Adrenal gland (tissue), 12 donors: ENCODE results near the gene ITIH2. TPM values are rescaled to one million over a fixed set of nuclear protein-coding genes. Genes with fewer than 3 reads are reported as not detected.

Experiments
- DNase-seq, 7 donors: peaks; one replicate each; pipeline ENCODE4 v3.0.0-alpha.2; 2019 to 2020
- H3K27ac ChIP-seq, 5 donors: fragments of 200-600 bp; sonication (generic) in 4 of 5; 1 replicate in 3 of 5; 2 replicates in 2 of 5; pipeline versions ENCODE4 v1.5.1 to v1.8.0; 2016 to 2020; ENCODE audit warnings: mild to moderate bottlenecking in 1 of 5
- H3K27me3 ChIP-seq: fragments of 200-600 bp; 2 replicates; pipeline ENCODE4 v1.8.0; 2021
- H3K36me3 ChIP-seq, 2 donors: fragments of 200-600 bp; replicated peaks in 1 of 2; 1 replicate in 1 of 2; 2 replicates in 1 of 2; pipeline versions ENCODE4 v1.5.1 to v1.8.0; 2018 to 2022
- H3K4me1 ChIP-seq, 2 donors: fragments of 200-600 bp; replicated peaks in 1 of 2; 1 replicate in 1 of 2; 2 replicates in 1 of 2; pipeline versions ENCODE4 v1.5.1 to v1.8.0; 2018 to 2021
- H3K4me3 ChIP-seq, 4 donors: fragments of 200-600 bp; sonication (generic) in 3 of 4; one replicate each; pipeline ENCODE4 v1.5.1; 2016 to 2018
- H3K9me3 ChIP-seq, 3 donors: fragments of 200-600 bp; sonication (generic) in 1 of 3; replicated peaks in 1 of 3; 1 replicate in 2 of 3; 2 replicates in 1 of 3; pipeline versions ENCODE4 v1.5.1 to v1.8.0; 2016 to 2021
- POLR2A ChIP-seq, 2 donors: fragments of 450-650 bp; IDR thresholded peaks; one replicate each; pipeline ENCODE4 v1.6.1; 2017; ENCODE audit warnings: antibody characterized with exemption in 2 of 2, mild to moderate bottlenecking in 2 of 2, moderate library complexity in 1 of 2
- WGBS, 4 donors: extraction: QIAGEN DNeasy Blood & Tissue Kit in 2 of 4; methylation state at CpG; one replicate each; pipeline versions ENCODE4 v1.1.5 to v1.1.7; 2013 to 2017; 5-methylcytosine and 5-hydroxymethylcytosine counted together
- intact Hi-C, 2 donors: fragments of 100-400 bp; cut with DNase I; formaldehyde crosslinking; loops; one replicate each; pipeline versions ENCODE4 v1.14.1 to v1.15.0; 2022 to 2023
- polyA plus RNA-seq, 3 donors: library from polyadenylated mRNA; stranded (reverse); fragments of 200-250 nt in 2 of 3; fragments of 350-450 nt in 1 of 3; fragmentation: Illumina TruSeq in 1 of 3; extraction: RNeasy Lipid Tissue Mini Kit (QIAGEN cat#74804) in 1 of 3; gene quantifications; one replicate each; pipeline ENCODE4 v1.2.3, GENCODE V29; 2013 to 2014
- total RNA-seq, 9 donors: library from RNA; depleted of rRNA in 4 of 9; stranded (reverse); fragments of >200 nt in 4 of 9; fragments of 120-200 nt in 1 of 9; fragmentation: NEBNext Ultra II Directional in 1 of 9; extraction: Animal tissue kit (Norgen Biotek cat#: 25700) in 1 of 9; gene quantifications; one replicate each; pipeline versions ENCODE4 v1.1.0 to v1.2.4, GENCODE V29; 2013 to 2023
- TF ChIP-seq, protein P1 (sequence below), 6 experiments: fragments of 450-650 bp in 4 of 6; fragments of 200-600 bp in 2 of 6; sonication (generic) in 1 of 6; IDR thresholded peaks; 1 replicate in 5 of 6; 2 replicates in 1 of 6; pipeline versions ENCODE4 v1.5.1 to v1.8.0; 2016 to 2021; ENCODE audit warnings: antibody characterized with exemption in 6 of 6, mild to moderate bottlenecking in 2 of 6, moderate library complexity in 1 of 6
- donor health status: healthy with polysubstance abuse.
- donor health status: Bipolar disorder and iron deficiency.
- donor health status: DM: yes; HTN: yes; CAD: no.
- donor health status: DM: no; HTN: no; CAD: no.
- donor health status: DM: no; HTN: no; CAD: no.
- donor health status: DM: yes; HTN: yes; CAD: no.

The ITIH2 gene
- total and polyA plus RNA-seq, 12 donors: 0.03 to 1.6 (median 0.22) TPM; not detected in 1

DNA sequence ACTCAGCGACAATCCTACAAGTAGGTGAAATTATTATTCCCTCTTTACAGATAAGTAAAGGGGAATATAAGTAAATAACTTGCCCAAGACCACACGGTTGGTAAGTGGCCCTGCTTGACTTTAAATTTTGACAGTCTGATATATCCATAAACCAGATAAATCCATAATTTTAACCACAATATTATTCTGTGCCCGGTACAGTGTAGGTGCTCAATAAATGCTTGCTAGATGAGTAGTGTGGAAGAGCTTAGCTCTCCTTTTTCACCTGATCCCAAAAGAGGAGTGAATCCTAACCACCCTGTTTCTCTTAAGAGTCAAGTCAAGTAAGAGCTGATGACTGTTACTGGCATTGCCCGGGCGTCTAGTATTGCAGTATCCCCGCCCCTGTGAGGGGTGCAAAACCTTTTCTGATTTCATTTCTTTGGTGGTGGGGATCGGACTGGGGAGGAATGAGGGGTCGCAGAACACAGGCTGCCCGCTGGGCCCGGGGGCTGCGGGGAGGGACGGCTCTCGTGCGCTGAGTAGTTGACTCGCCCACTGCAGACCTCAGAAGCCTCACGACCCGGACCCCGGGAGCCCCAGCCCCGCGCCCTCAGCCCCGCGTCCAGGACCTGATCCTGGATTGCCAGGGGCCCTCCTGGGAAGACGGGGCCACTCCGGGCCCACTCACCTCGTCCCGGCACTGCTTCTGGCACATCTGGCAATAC lies 84.2 kb downstream of the ITIH2 start:
- Histone ChIP-seq H3K36me3 (no peaks in the 10 kb centered on the region), H3K27ac (peak overlapping the region in 4 of 5 donors; percentile 68 to 95 (median 86)), H3K4me3 (peak overlapping the region; percentile 46 to 100 (median 69)), H3K9me3 (no peaks in the 10 kb centered on the region), H3K27me3 (no peaks in the 10 kb centered on the region), H3K4me1 (peaks cover 30 to 60% of the 10 kb centered on the region in 2 donors)
- peak in 2 of 7 donors; percentile 28 to 29 for DNase-seq
- 2 to 6% (median 2%) methylated on average over 5 to 26 of the region's 26 CpGs for WGBS, 4 donors
- TF ChIP-seq, protein P1, sequence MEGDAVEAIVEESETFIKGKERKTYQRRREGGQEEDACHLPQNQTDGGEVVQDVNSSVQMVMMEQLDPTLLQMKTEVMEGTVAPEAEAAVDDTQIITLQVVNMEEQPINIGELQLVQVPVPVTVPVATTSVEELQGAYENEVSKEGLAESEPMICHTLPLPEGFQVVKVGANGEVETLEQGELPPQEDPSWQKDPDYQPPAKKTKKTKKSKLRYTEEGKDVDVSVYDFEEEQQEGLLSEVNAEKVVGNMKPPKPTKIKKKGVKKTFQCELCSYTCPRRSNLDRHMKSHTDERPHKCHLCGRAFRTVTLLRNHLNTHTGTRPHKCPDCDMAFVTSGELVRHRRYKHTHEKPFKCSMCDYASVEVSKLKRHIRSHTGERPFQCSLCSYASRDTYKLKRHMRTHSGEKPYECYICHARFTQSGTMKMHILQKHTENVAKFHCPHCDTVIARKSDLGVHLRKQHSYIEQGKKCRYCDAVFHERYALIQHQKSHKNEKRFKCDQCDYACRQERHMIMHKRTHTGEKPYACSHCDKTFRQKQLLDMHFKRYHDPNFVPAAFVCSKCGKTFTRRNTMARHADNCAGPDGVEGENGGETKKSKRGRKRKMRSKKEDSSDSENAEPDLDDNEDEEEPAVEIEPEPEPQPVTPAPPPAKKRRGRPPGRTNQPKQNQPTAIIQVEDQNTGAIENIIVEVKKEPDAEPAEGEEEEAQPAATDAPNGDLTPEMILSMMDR (IDR thresholded peaks at IDR 0.05): no peak
- no peak for TF ChIP-seq POLR2A (IDR thresholded peaks at IDR 0.05)
- intact Hi-C loops: no loop called here

- Histone ChIP-seq H3K4me3 (peak within 1 kb of the TSS; percentile 46 to 100 (median 69)), H3K27ac (peak within 1 kb of the TSS; percentile 76 to 95 (median 90)), H3K27me3 (no peaks in the 10 kb centered on the region), H3K4me1 (peaks cover 30 to 62% of the 10 kb centered on the region in 2 donors), H3K36me3 (no peaks in the 10 kb centered on the region), H3K9me3 (no peaks in the 10 kb centered on the region)
- DNase-seq: peak; percentile 97 to 99 (median 98)
- WGBS, 4 donors: 0% methylated on average over 12 to 59 of the region's 59 CpGs; no CpG with 5 or more reads in 1 of the 4 donors
- intact Hi-C loops: no loop called here
- TF ChIP-seq POLR2A (IDR thresholded peaks at IDR 0.05): peak; percentile 55 to 91
- TF ChIP-seq, protein P1 (IDR thresholded peaks at IDR 0.05): no peak
Measured at GRCh38 chr10:7787857-7788638, 84.9 kb downstream of the ITIH2 start, which contains the start of the genes ATP5F1C and KIN. Gene ATP5F1C, plus strand, starts transcription at chr10:7788177. Its CDS starts 31 bp downstream, at chr10:7788208. Gene KIN, minus strand, starts transcription at chr10:7787993. Its CDS starts 60 bp downstream, at chr10:7787933.

DNA sequence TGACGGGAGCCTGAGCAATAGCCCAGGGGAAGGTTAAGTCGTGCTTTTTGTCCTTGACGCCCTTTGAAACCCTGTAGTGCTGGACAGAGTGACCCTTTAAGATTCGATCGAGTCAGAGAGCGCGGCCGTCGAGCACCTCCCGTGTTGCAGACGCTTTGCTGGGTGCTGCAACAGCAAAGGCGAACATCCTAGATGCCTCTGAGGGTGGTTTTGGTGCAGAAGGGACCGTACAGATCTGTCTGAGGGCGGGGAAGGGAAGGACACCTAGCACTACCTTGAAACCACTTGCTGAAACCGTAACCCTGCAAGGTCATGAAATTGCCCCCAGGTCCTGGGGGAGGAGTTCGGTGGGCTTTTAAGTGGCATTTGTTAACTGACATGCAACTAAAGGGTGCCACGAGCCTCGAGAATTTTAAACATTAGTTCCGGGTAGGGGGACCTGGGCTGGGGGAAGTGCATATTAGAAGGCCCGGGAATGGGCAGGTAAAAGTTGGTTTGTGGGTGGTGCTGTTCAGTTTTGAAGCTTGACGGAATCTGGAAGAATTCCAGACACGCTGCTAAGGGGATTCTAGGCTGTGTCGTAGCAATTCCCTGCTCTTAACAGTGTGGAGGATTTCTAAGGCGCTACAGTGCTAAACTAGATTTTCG lies 85.6 kb downstream of the ITIH2 start:
- H3K9me3 ChIP-seq: no peaks in the 10 kb centered on the region
- H3K27ac ChIP-seq: peak overlapping the region; percentile 76 to 95 (median 90)
- TF ChIP-seq POLR2A (IDR thresholded peaks at IDR 0.05): no peak
- TF ChIP-seq, protein P1 (IDR thresholded peaks at IDR 0.05): no peak
- intact Hi-C loops: no loop called here
- DNase-seq: peak in 5 of 7 donors; percentile 17 to 74 (median 31)
- H3K36me3 ChIP-seq: no peaks in the 10 kb centered on the region
- H3K4me1 ChIP-seq: peaks cover 37 to 65% of the 10 kb centered on the region in 2 donors
- 1 to 5% (median 3%) methylated on average over 15 to 25 of the region's 25 CpGs for WGBS, 4 donors
- H3K4me3 ChIP-seq: peak overlapping the region in 3 of 4 donors; percentile 46 to 100 (median 86)
- H3K27me3 ChIP-seq: no peaks in the 10 kb centered on the region
